Epidermal melanocyte (primary cell): ENCODE results near the gene CCN6.

ENCODE experiments used
- DNase-seq: peaks from one replicate; pipeline ENCODE4 v3.0.0; 2011; ENCODE audit warnings: low spot score; ENCODE audit not compliant: insufficient read length

CCN6 gene

DNA sequence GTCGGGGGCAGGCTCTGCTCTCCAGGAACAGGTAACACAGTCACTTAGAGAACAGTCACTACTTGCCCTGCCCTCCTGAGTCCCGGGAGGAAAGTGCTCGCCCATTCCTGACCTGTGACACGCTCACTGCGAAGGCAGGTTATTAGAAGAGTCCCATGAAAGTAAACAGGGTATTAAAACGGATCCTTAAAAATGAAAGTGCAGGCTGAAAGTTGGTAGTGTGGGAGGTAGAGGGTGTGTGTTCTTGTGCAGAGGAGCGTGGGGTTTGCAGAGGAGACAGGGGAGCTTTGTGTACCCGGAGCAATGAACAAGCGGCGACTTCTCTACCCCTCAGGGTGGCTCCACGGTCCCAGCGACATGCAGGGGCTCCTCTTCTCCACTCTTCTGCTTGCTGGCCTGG is at the start of gene CCN6:
Gene CCN6, plus strand, starts transcription at position 104 of the 400 bp plus-strand sequence. Its CDS starts 254 bp downstream, at position 358.
- DNase-seq: no peak

GRCh38 chr6:112004201-112005012 is 49.5 kb upstream of the CCN6 start:
- DNase-seq: no peak

DNA sequence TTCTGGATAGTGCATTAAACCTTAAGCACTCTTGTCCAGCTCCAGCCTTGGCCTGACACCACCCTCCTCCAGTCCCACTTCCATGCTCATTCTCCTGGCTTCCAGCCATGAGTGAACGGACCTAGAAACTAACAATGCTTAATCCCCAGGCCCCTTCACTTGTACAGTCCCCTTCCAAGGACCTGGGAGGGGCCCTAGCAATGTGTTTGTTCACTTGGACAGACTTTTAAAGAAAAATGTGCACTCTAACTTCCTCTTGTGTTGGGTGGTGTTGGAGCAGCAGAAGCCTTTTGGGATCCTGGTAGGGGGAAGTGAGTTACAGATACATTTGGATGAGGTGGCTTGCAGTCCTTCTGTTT is 48.9 kb upstream of the CCN6 start:
- no peak for DNase-seq

DNA sequence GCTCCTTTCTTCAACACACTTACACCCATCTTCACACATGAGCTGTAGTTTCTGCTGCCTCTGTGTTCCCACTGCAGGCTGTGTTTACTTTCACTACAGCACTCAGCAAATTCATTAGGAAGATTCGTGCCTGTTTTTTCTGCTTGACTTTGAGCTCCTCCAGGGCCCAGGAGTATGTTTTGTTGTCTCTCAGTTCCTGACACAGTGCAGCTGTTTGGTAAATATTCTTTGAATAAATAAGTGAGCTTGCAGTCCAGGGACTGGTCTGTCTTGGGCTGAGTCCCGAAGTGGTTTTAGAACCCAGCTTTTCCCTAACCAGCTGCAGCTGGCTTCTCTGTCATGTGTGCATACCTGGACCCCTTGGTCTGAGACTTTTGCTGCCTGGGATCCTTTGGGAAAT is 46.6 kb upstream of the CCN6 start:
- no peak for DNase-seq

DNA sequence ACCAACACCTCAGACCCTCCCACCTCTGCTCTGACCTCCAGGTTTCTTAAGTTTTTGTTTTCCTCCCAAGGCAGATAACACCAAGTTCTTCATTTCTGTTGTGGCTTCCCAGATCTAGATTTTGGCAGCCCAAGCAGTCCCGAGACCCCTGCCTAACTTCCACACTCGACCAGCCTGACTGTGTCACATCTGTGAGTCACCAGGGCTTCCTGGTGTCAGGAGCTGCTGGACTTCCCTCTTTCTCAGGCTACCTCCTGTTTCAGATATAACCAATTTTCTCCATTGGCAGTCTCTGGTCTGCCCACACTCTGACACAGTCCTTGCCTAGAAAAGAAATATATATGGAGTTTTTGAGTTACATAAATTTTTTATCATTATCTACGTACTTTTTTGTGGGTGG is 46.1 kb upstream of the CCN6 start:
- no peak for DNase-seq

DNA sequence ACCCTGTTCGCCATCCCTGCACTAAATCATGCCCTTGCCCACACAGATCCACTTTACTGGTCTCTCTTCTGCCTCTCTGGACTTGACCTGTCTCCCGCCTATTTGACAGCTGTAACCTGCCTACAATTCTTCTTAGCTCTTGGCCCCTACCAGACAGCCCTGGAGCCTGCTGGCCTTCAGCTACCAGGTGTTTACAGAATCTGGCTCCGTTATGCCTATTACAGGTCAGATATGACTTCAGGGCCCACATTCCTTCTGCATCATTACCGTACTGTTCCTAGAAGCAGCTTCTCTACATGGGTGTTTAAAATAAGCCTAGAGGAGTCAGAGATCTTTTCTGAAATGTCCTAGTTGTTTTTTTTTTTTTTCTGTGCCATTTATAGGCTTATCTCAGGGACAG is 45.4 kb upstream of the CCN6 start:
- DNase-seq: no peak

- no peak for DNase-seq
Measured at GRCh38 chr6:112010328-112010727, 43.6 kb upstream of the CCN6 start.

- no peak for DNase-seq
Measured at GRCh38 chr6:112013051-112013450, 40.9 kb upstream of the CCN6 start.

GRCh38 chr6:112014483-112014882 is 39.4 kb upstream of the CCN6 start:
- no peak for DNase-seq

- no peak for DNase-seq
Measured at GRCh38 chr6:112015725-112016124, 38.2 kb upstream of the CCN6 start.

DNA sequence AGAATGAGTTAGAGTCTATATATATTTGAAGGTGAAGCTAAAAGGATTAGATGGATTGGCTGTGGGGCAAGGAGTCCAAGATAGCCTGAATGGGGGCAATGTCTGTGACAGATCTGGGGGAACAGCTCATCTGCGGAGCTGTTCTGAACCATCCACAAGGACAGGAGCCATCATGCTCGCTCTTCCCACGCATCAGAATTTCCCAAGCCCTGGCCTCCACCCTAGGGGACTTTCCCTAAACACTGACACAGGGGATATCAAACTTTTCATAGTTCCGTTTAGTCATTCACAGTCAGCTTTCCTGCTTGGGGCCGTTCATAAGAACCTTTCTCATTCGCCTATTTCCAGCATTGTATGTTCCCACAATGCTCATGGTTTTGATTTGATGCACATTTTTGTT is 37.6 kb upstream of the CCN6 start:
- no peak for DNase-seq

GRCh38 chr6:112017169-112017568 is 36.7 kb upstream of the CCN6 start:
- no peak for DNase-seq

DNA sequence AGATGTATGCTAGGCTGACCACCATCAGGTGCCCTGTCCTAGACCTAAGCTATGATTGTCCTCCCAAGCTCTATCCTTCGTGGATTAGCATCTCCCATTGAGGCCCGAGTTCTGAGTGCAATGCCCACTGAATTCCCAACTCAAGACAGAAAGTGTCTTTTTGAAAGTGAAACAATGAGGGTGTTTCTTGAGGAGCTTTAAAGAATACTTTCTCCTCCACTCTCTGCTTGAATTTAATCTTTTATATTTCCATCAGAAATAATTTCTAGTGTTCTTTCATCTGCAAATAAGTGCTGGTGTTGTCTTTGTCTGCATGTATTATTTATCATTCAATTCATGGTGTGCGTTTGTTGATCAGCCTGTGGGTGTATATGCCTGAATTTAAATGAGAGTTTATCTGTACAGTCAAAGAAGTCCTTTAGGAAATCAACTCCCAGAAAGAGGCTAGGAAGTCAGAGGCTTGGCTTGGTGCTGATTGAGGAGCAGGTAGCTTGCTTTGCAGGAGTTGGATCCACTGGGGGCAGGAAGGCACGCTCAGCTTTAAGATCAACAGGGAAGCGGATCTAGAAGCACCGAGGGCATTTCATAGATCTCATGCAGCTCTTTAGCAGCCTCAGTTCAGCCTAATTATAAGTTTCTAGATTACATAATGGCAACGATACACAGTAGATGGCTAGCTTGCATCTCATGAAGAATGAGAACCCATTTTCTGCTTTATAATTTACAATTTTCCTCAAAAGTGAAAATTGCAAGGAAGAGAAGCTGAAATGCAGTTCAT is 36.0 kb upstream of the CCN6 start:
- DNase-seq: no peak

- no peak for DNase-seq
Measured at GRCh38 chr6:112018619-112019416, 35.1 kb upstream of the CCN6 start.

- no peak for DNase-seq
Measured at GRCh38 chr6:112019589-112019988, 34.3 kb upstream of the CCN6 start.

GRCh38 chr6:112021691-112022310 is 32.1 kb upstream of the CCN6 start:
- no peak for DNase-seq

DNA sequence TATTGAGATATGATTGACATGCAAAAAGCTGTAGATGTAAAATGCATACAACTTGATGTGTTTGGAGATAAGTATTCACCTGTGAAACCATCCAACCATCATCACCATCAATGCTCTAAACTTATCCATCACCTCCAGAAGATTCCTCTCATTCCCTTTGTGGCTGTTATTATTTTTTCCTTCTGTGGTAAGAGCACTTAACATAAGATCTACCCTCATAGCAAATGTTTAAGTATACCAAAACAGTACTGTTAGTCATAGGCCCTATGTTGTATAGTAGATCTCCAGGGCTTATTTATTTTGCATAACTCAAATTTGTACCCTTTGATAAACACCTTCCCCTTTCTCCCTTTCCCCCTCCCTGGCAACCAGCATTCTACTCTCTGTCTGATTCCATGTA is 31.2 kb upstream of the CCN6 start:
- no peak for DNase-seq

DNA sequence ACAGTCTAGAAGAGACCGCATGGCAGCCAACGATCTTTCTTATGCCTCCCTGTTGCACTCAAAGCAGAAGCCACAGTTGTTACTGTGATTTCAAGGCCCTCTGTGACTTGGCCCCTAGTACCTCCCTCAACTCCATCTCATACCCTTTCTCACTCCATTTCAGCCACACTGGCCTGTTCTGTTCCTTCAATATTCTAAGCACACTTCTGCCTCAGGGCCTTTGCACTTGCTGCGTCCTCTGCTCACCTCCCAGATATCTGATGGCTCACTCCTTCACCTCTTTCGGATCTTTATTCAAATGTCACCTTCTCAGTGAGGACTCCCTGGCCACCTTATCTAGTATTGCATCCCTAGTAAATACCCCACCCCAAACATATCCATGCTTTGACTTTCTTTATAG is 29.4 kb upstream of the CCN6 start:
- no peak for DNase-seq

- no peak for DNase-seq
Measured at GRCh38 chr6:112026933-112027332, 27.0 kb upstream of the CCN6 start.

DNA sequence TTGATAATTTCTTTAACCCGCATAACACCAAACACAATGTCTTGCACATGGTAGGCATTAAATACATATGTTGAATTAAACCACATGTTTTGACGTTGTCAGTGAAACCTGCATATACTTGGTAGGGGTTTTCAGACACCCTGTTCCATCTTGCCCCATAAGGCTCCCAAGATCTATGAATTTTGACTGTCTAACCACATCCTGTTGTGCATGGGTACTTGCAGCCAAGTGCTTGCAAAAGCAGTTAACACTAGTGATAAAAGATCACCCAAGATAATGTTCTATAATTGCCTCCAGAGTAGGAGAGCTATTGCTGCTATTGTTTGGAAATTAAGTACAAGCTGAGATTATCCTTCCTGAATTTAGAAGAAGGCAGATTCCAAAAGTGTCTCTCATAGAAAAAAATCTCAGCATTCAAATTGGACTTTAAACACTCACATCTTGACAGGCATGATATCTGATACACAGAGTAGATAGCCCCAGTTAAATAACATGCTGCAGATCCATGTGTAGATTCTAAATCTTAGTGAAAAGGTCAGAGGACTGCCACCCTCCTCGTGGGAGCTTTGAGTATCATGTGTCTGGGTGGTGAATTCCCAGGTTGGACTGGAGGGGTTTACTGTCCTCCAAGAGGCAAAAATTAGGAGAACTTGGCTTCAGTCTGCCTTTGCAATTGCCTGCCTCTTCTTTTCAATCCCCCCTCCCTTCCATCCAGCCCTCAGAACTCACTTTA is 25.8 kb upstream of the CCN6 start:
- DNase-seq: no peak
